ENCODE measurements around the gene SACM1L.

DNA sequence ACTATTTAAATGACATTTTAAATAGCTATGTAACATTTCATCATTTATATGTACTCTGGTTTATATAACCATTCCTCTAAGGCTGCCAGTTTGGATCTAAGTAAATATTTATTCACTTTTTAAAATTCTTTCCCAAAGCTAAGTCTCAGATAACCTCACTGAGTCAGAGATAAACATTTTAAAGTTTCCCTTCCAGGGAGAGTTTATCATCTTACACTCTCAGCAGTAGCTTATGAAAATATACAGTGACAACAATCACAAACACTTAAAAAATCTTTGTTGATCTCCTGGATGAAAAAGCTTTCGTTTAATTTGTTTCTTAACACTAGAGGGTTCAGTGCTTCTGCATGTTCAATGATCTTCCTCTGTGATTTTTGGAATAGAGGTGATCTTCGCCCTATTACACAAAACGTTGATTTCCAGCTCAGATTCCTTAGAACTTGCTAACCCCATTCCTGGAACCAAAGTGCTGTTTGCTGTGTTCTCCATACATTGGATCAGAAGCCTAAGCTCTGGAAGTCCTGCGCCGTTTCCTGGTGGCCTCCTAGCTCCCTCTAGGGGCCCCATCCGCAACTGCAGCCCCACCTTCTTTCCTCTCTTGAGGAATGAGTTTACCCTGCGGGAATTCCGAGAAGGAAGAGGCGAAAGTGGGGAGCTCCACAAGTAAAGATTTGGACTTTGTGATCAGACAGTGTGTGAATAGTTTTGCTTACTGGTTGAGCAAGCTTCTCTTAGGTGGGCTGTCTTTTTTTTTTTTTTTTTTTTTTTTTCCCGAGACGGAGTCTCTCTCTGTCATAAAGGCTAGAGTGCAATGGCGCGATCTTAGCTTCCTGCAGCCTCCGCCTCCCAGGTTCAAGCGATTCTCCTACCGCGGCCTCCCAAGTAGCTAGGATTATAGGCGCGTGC, 29.3 kb upstream of the SACM1L start:
- TF ChIP-seq, protein P1, sequence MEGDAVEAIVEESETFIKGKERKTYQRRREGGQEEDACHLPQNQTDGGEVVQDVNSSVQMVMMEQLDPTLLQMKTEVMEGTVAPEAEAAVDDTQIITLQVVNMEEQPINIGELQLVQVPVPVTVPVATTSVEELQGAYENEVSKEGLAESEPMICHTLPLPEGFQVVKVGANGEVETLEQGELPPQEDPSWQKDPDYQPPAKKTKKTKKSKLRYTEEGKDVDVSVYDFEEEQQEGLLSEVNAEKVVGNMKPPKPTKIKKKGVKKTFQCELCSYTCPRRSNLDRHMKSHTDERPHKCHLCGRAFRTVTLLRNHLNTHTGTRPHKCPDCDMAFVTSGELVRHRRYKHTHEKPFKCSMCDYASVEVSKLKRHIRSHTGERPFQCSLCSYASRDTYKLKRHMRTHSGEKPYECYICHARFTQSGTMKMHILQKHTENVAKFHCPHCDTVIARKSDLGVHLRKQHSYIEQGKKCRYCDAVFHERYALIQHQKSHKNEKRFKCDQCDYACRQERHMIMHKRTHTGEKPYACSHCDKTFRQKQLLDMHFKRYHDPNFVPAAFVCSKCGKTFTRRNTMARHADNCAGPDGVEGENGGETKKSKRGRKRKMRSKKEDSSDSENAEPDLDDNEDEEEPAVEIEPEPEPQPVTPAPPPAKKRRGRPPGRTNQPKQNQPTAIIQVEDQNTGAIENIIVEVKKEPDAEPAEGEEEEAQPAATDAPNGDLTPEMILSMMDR (IDR thresholded peaks at IDR 0.05; ENCODE audit: insufficient read depth, low read depth, low read length): peak; percentile 86
- no peak for TF ChIP-seq EZH2 (IDR thresholded peaks at IDR 0.05; ENCODE audit: insufficient read depth, low read length)
